Transverse colon (tissue), 4 donors: ENCODE results near the gene LPCAT2. TPM values are rescaled to one million over a fixed set of nuclear protein-coding genes. Genes with fewer than 3 reads are reported as not detected.

ENCODE experiments used
- DNase-seq: peaks from one replicate; pipeline ENCODE4 v3.0.0-alpha.2; 2019
- H3K27ac ChIP-seq, 4 donors: fragments of 200-600 bp; sonication (generic); 2 replicates each; pipeline ENCODE4 v1.5.1; 2016 to 2018; ENCODE audit warnings: inconsistent platforms in 4 of 4
- H3K27me3 ChIP-seq: fragments of 200-600 bp; sonication (generic); 2 replicates; pipeline ENCODE4 v1.5.1; 2017; ENCODE audit warnings: inconsistent platforms
- H3K36me3 ChIP-seq, 4 donors: fragments of 200-600 bp; sonication (generic); 2 replicates each; pipeline ENCODE4 v1.5.1; 2017 to 2019; ENCODE audit warnings: inconsistent platforms in 4 of 4
- H3K4me1 ChIP-seq, 4 donors: fragments of 200-600 bp; sonication (generic); 2 replicates each; pipeline ENCODE4 v1.5.1; 2017 to 2020; ENCODE audit warnings: inconsistent platforms in 4 of 4
- H3K4me3 ChIP-seq, 4 donors: fragments of 200-600 bp; sonication (generic); 1 replicate in 1 of 4; 2 replicates in 3 of 4; pipeline versions ENCODE4 v1.5.1 to v1.6.1; 2017 to 2019; ENCODE audit warnings: inconsistent platforms in 4 of 4
- H3K9me3 ChIP-seq, 2 donors: fragments of 200-600 bp; sonication (generic); 2 replicates each; pipeline ENCODE4 v1.5.1; 2017 to 2019; ENCODE audit warnings: inconsistent platforms in 2 of 2
- CTCF ChIP-seq, 5 experiments: fragments of 200-600 bp in 3 of 5; fragments of 450-650 bp in 2 of 5; sonication (generic) in 3 of 5; IDR thresholded peaks; 1 replicate in 2 of 5; 2 replicates in 3 of 5; pipeline ENCODE4 v1.5.1; 2016 to 2017; ENCODE audit warnings: antibody characterized with exemption in 5 of 5, inconsistent platforms in 3 of 5, mild to moderate bottlenecking in 2 of 5, moderate library complexity in 1 of 5
- EP300 ChIP-seq: sonication (generic); formaldehyde crosslinking; IDR thresholded peaks from one replicate; pipeline ENCODE4 v1.6.1; 2017; ENCODE audit warnings: antibody characterized with exemption, low read depth
- POLR2A ChIP-seq: fragments of 450-650 bp; IDR thresholded peaks from one replicate; pipeline ENCODE4 v1.6.1; 2016; ENCODE audit warnings: antibody characterized with exemption, mild to moderate bottlenecking, moderate library complexity
- POLR2AphosphoS5 ChIP-seq, 3 donors: sonication (generic); formaldehyde crosslinking; IDR thresholded peaks; one replicate each; pipeline ENCODE4 v1.6.1; 2016; ENCODE audit warnings: antibody characterized with exemption in 3 of 3
- WGBS, 2 donors: methylation state at CpG; one replicate each; pipeline ENCODE4 v1.1.5; 2018; ENCODE audit warnings: low coverage in 1 of 2; 5-methylcytosine and 5-hydroxymethylcytosine counted together
- in situ Hi-C, 4 donors: fragments of 200-750 bp; cut with MboI; loops; one replicate each; pipeline versions ENCODE4 v1.15.0 to v1.15.1; 2017; ENCODE audit warnings: low sequenced_read_pairs in 3 of 4, low pct_ligation_motif_present in 1 of 4, low pct_unique_long_range_greater_than_20kb in 1 of 4
- intact Hi-C: fragments of 100-400 bp; cut with DNase I; formaldehyde crosslinking; loops from one replicate; pipeline ENCODE4 v1.15.1; 2023; ENCODE audit warnings: low total_unique reads
- total RNA-seq, 4 donors: library from RNA; depleted of rRNA; stranded (reverse); fragments of >200 nt; gene quantifications; one replicate each; pipeline ENCODE4 v1.1.0, GENCODE V29; 2016

The LPCAT2 gene
- total RNA-seq, 4 donors from 2014 or later: 1.6 to 11.6 (median 6.2) TPM

GRCh38 chr16:55572439-55572838 is 63.6 kb downstream of the LPCAT2 start:
- Histone ChIP-seq H3K4me3 (no peak overlapping the region), H3K36me3 (no peaks in the 10 kb centered on the region), H3K4me1 (peaks cover 0 to 15% (median 3%) of the 10 kb centered on the region in 4 donors), H3K27ac (no peak overlapping the region), H3K9me3 (no peaks in the 10 kb centered on the region), H3K27me3 (no peaks in the 10 kb centered on the region)
- WGBS, 2 donors: 77% methylated on average over 4 of the region's 4 CpGs; no CpG with 5 or more reads in 1 of the 2 donors
- intact Hi-C loops: no loop called here
- in situ Hi-C loops: no loop called here
- TF ChIP-seq CTCF (IDR thresholded peaks at IDR 0.05) (no peak), POLR2AphosphoS5 (IDR thresholded peaks at IDR 0.05) (no peak), EP300 (no peak), POLR2A (no peak)
- DNase-seq: no peak

GRCh38 chr16:55574811-55575210 is 65.9 kb downstream of the LPCAT2 start:
- no peaks in the 10 kb centered on the region for H3K27me3 ChIP-seq
- 64 to 65% methylated on average over 2 of the region's 2 CpGs for WGBS, 2 donors
- in situ Hi-C loops: no loop called here

GRCh38 chr16:55575496-55575895 is 66.6 kb downstream of the LPCAT2 start:
- no peaks in the 10 kb centered on the region for H3K9me3 ChIP-seq
- H3K4me3 ChIP-seq: no peak overlapping the region
- no peaks in the 10 kb centered on the region for H3K27me3 ChIP-seq
- no peak for DNase-seq
- H3K36me3 ChIP-seq: peaks cover 0 to 7% (median 0%) of the 10 kb centered on the region in 4 donors
- peaks cover 0 to 12% (median 0%) of the 10 kb centered on the region in 4 donors for H3K4me1 ChIP-seq
- no peak for TF ChIP-seq EP300
- TF ChIP-seq POLR2AphosphoS5 (IDR thresholded peaks at IDR 0.05): no peak
- no peak for TF ChIP-seq POLR2A
- in situ Hi-C loops (no loop called here), intact Hi-C loops (no loop called here)
- H3K27ac ChIP-seq: no peak overlapping the region
- WGBS, 2 donors: 62 to 88% methylated on average over 1 of the region's 1 CpG

More at GRCh38 chr16:55574811-55575210, 65.9 kb downstream of the LPCAT2 start:
- Histone ChIP-seq H3K9me3 (no peaks in the 10 kb centered on the region), H3K27ac (no peak overlapping the region), H3K4me1 (peaks cover 0 to 12% (median 0%) of the 10 kb centered on the region in 4 donors), H3K36me3 (peaks cover 0 to 7% (median 0%) of the 10 kb centered on the region in 4 donors), H3K4me3 (no peak overlapping the region)
- DNase-seq: no peak
- TF ChIP-seq CTCF (IDR thresholded peaks at IDR 0.05) (no peak), EP300 (no peak), POLR2AphosphoS5 (IDR thresholded peaks at IDR 0.05) (no peak)
- intact Hi-C loops: no loop called here

GRCh38 chr16:55576384-55576783 is 67.5 kb downstream of the LPCAT2 start:
- H3K27ac ChIP-seq: no peak overlapping the region
- H3K4me3 ChIP-seq: no peak overlapping the region
- in situ Hi-C loops: no loop called here
- H3K36me3 ChIP-seq: peaks cover 0 to 7% (median 0%) of the 10 kb centered on the region in 4 donors
- no peaks in the 10 kb centered on the region for H3K27me3 ChIP-seq
- intact Hi-C loops: no loop called here
- no peak for DNase-seq
- no peak for TF ChIP-seq EP300
- no peak for TF ChIP-seq CTCF (IDR thresholded peaks at IDR 0.05)
- no peak for TF ChIP-seq POLR2AphosphoS5 (IDR thresholded peaks at IDR 0.05)
- no peak for TF ChIP-seq POLR2A
- WGBS, 2 donors: 90 to 100% methylated on average over 1 to 2 of the region's 2 CpGs
- no peaks in the 10 kb centered on the region for H3K9me3 ChIP-seq
- H3K4me1 ChIP-seq: peaks cover 0 to 12% (median 0%) of the 10 kb centered on the region in 4 donors

- H3K4me1 ChIP-seq: peaks cover 0 to 12% (median 0%) of the 10 kb centered on the region in 4 donors
- DNase-seq: no peak
- in situ Hi-C loops: no loop called here
- intact Hi-C loops: no loop called here
- no peaks in the 10 kb centered on the region for H3K27me3 ChIP-seq
- no peak overlapping the region for H3K4me3 ChIP-seq
- no peak overlapping the region for H3K27ac ChIP-seq
- 72 to 74% methylated on average over 3 of the region's 3 CpGs for WGBS, 2 donors
- H3K36me3 ChIP-seq: peaks cover 0 to 7% (median 0%) of the 10 kb centered on the region in 4 donors
- H3K9me3 ChIP-seq: no peaks in the 10 kb centered on the region
- TF ChIP-seq CTCF (IDR thresholded peaks at IDR 0.05): no peak
- no peak for TF ChIP-seq POLR2AphosphoS5 (IDR thresholded peaks at IDR 0.05)
- TF ChIP-seq POLR2A: no peak
- no peak for TF ChIP-seq EP300
These were observed 69.0 kb downstream of the LPCAT2 start for GRCh38 chr16:55577887-55578286.
